HL-60 (cell line): ENCODE data around the gene GASK1A.

Source experiments
- DNase-seq, 2 experiments: peaks; one replicate each; pipeline ENCODE4 v3.0.0-alpha.2; 2010 to 2020; ENCODE audit warnings: low read depth in 1 of 2, low spot score in 1 of 2
- H3K27ac ChIP-seq: fragments of 250-450 bp; sonication (Bioruptor Pico); replicated peaks from 2 replicates; pipeline ENCODE4 v1.5.1; 2020; ENCODE audit warnings: mild to moderate bottlenecking, moderate library complexity
- H3K27me3 ChIP-seq: fragments of 250-450 bp; sonication (Bioruptor Pico); 2 replicates; pipeline ENCODE4 v1.5.1; 2021; ENCODE audit warnings: mild to moderate bottlenecking, moderate library complexity; ENCODE audit not compliant: insufficient read depth, poor library complexity, severe bottlenecking
- H3K4me3 ChIP-seq: replicated peaks from 2 replicates; pipeline ENCODE4 v1.5.1; 2011; ENCODE audit warnings: mild to moderate bottlenecking, control low read depth, low read length; ENCODE audit not compliant: insufficient read depth
- GABPA ChIP-seq: IDR thresholded peaks from 2 replicates; pipeline ENCODE4 v1.6.1; 2012; ENCODE audit warnings: low read depth
- POLR2AphosphoS5 ChIP-seq: IDR thresholded peaks from 2 replicates; pipeline ENCODE4 v1.6.1; 2012; ENCODE audit warnings: low read depth
- REST ChIP-seq: IDR thresholded peaks from 2 replicates; pipeline ENCODE4 v1.6.1; 2012; ENCODE audit warnings: low read depth; ENCODE audit not compliant: insufficient replicate concordance
- SPI1 ChIP-seq: IDR thresholded peaks from 2 replicates; pipeline ENCODE4 v1.6.1; 2012; ENCODE audit warnings: low read depth, mild to moderate bottlenecking, borderline replicate concordance
- TF ChIP-seq, protein P1 (sequence below): IDR thresholded peaks from one replicate; pipeline ENCODE4 v1.5.1; 2011; ENCODE audit warnings: low read length, control low read depth, inconsistent platforms; ENCODE audit not compliant: insufficient read depth

GASK1A gene

GRCh38 chr3:43035801-43036365 lies 56.8 kb downstream of the GASK1A start:
- no peak overlapping the region for H3K4me3 ChIP-seq
- DNase-seq = no peak
- H3K27ac ChIP-seq = no peak overlapping the region
- no peak for TF ChIP-seq SPI1
- TF ChIP-seq, protein P1, sequence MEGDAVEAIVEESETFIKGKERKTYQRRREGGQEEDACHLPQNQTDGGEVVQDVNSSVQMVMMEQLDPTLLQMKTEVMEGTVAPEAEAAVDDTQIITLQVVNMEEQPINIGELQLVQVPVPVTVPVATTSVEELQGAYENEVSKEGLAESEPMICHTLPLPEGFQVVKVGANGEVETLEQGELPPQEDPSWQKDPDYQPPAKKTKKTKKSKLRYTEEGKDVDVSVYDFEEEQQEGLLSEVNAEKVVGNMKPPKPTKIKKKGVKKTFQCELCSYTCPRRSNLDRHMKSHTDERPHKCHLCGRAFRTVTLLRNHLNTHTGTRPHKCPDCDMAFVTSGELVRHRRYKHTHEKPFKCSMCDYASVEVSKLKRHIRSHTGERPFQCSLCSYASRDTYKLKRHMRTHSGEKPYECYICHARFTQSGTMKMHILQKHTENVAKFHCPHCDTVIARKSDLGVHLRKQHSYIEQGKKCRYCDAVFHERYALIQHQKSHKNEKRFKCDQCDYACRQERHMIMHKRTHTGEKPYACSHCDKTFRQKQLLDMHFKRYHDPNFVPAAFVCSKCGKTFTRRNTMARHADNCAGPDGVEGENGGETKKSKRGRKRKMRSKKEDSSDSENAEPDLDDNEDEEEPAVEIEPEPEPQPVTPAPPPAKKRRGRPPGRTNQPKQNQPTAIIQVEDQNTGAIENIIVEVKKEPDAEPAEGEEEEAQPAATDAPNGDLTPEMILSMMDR = no peak
- no peak for TF ChIP-seq GABPA
- no peak for TF ChIP-seq REST
- no peak for TF ChIP-seq POLR2AphosphoS5
- H3K27me3 ChIP-seq = no peaks in the 10 kb centered on the region

DNA sequence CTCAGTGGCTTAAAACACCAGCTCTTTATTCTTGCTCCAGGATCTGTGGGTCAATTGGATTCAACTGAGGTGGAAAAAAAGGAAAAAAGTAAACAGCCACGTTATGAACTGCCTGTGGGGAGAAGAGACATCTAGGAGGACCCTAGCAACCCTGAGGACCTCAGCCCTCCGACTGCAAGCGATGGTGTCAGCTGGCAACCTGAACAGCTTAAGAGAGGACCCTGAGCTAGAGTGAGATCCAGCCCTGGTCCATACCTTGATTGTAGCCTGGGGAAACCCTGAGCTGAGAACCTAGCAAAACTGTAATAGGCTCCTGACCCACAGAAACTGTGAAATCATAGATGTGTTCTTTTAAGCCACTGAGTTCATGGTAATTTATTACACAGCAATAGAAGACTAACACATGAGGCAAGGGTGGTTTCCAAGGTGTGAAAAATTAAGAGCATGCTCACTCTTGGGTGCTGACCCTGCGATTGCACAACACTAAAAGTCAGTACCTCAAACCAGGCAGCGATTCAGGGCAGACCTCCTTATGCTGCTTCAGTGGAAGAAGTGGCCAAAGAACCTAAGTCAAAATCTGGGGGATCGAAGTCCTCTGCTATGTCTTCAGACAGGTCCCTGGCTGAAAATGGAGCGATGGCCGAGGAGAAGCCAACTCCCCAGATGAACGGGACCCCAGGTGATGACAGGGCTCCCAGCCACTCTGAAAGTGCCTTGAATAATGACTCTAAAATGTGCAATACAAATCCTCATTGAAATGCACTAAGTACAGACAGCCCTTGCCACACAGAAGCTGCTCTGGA lies 57.7 kb downstream of the GASK1A start:
- Histone ChIP-seq H3K4me3 (no peak overlapping the region), H3K27ac (no peak overlapping the region), H3K27me3 (no peaks in the 10 kb centered on the region)
- TF ChIP-seq REST (no peak), POLR2AphosphoS5 (no peak), GABPA (no peak), SPI1 (no peak)
- TF ChIP-seq, protein P1 = no peak
- DNase-seq = no peak

DNA sequence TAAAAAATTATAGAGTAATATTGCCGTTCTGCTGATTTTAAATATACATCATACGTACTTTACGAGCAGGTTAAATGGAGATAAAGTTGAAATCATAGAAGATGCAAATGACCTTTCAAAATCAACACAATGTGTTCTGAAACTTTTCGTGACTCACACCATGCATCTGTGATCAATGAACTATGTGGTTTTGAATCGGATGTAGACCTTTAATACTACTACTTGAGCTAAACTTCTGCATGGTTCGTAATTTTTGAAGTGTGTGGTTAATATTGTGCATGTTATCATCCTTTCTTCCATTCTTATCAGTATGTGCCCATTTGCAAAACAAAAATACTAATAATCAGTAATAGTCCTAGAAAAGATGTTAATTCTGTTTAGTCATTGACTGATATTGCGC lies 58.9 kb downstream of the GASK1A start:
- DNase-seq = no peak
- TF ChIP-seq SPI1 = no peak
- TF ChIP-seq, protein P1 = no peak
- TF ChIP-seq REST = no peak
- Histone ChIP-seq H3K27ac (no peak overlapping the region), H3K27me3 (no peaks in the 10 kb centered on the region), H3K4me3 (no peak overlapping the region)
